Natural killer cell (primary cell): ENCODE measurements around the gene TLX1. TPM values are rescaled to one million over a fixed set of nuclear protein-coding genes. Genes with fewer than 3 reads are reported as not detected.

Experiments
- ATAC-seq, 3 donors: fragments of 150-1000 bp in 2 of 3; fragments of 200-7000 bp in 1 of 3; cut with Tn5 transposase; 1 replicate in 1 of 3; 2 replicates in 2 of 3; pipeline ENCODE4 v1.10.0; 2021; ENCODE audit warnings: mild to moderate bottlenecking in 2 of 3, moderate library complexity in 2 of 3
- DNase-seq, 2 donors: peaks; one replicate each; pipeline versions ENCODE4 v3.0.0 to v3.0.0-alpha.2; 2013 to 2021; ENCODE audit warnings: mixed read lengths in 1 of 2
- H3K27ac ChIP-seq: one replicate; pipeline ENCODE4 v1.5.1; 2013; ENCODE audit warnings: mild to moderate bottlenecking, low read length
- H3K27me3 ChIP-seq: one replicate; pipeline ENCODE4 v1.6.1; 2013; ENCODE audit warnings: low read length; ENCODE audit not compliant: control insufficient read depth, insufficient read depth
- H3K36me3 ChIP-seq: one replicate; pipeline ENCODE4 v1.6.1; 2013; ENCODE audit warnings: low read length; ENCODE audit not compliant: control insufficient read depth, insufficient read depth
- H3K4me1 ChIP-seq: one replicate; pipeline ENCODE4 v1.6.1; 2013; ENCODE audit warnings: low read length; ENCODE audit not compliant: control insufficient read depth, insufficient read depth
- H3K4me3 ChIP-seq: one replicate; pipeline ENCODE4 v1.5.1; 2013; ENCODE audit warnings: low read length
- H3K9me3 ChIP-seq: one replicate; pipeline ENCODE4 v1.6.1; 2013; ENCODE audit warnings: low read length; ENCODE audit not compliant: control insufficient read depth, insufficient read depth
- H3K27ac Mint-ChIP-seq, 2 donors: one replicate each; pipeline ENCODE4 v1.8.0; 2022; ENCODE audit warnings: mild to moderate bottlenecking in 2 of 2, mixed read lengths in 2 of 2, moderate library complexity in 1 of 2
- H3K27me3 Mint-ChIP-seq, 2 donors: one replicate each; pipeline ENCODE4 v1.8.0; 2022; ENCODE audit warnings: low read depth in 2 of 2, mixed read lengths in 2 of 2
- H3K36me3 Mint-ChIP-seq: one replicate; pipeline ENCODE4 v1.8.0; 2022; ENCODE audit warnings: mixed read lengths
- H3K4me1 Mint-ChIP-seq, 2 donors: one replicate each; pipeline ENCODE4 v1.8.0; 2022; ENCODE audit warnings: mixed read lengths in 2 of 2
- H3K4me3 Mint-ChIP-seq: one replicate; pipeline ENCODE4 v1.8.0; 2022; ENCODE audit warnings: mild to moderate bottlenecking, moderate library complexity, mixed read lengths
- H3K9me3 Mint-ChIP-seq, 2 donors: one replicate each; pipeline ENCODE4 v1.8.0; 2022; ENCODE audit warnings: mixed read lengths in 2 of 2
- WGBS: methylation state at CpG from one replicate; pipeline ENCODE4 v1.1.7; 2013; ENCODE audit warnings: missing lambda C conversion rate; ENCODE audit not compliant: insufficient coverage; 5-methylcytosine and 5-hydroxymethylcytosine counted together
- intact Hi-C: fragments of 100-400 bp; cut with micrococcal nuclease; formaldehyde crosslinking; loops from one replicate; pipeline ENCODE4 v1.14.2; 2022
- total RNA-seq, 4 donors: library from RNA; stranded (reverse); fragments of 120-200 nt in 1 of 4; gene quantifications; one replicate each; pipeline versions ENCODE4 v1.2.3 to v1.2.4, GENCODE V29; 2013 to 2022
- TF ChIP-seq, protein P1 (sequence below): fragments of 200-600 bp; IDR thresholded peaks from one replicate; pipeline ENCODE4 v1.8.0; 2022; ENCODE audit warnings: antibody characterized with exemption

Gene TLX1
- total RNA-seq, 3 donors from 2014 or later (not counting 1 experiment from before 2014, with no cell fraction given) = not detected

DNA sequence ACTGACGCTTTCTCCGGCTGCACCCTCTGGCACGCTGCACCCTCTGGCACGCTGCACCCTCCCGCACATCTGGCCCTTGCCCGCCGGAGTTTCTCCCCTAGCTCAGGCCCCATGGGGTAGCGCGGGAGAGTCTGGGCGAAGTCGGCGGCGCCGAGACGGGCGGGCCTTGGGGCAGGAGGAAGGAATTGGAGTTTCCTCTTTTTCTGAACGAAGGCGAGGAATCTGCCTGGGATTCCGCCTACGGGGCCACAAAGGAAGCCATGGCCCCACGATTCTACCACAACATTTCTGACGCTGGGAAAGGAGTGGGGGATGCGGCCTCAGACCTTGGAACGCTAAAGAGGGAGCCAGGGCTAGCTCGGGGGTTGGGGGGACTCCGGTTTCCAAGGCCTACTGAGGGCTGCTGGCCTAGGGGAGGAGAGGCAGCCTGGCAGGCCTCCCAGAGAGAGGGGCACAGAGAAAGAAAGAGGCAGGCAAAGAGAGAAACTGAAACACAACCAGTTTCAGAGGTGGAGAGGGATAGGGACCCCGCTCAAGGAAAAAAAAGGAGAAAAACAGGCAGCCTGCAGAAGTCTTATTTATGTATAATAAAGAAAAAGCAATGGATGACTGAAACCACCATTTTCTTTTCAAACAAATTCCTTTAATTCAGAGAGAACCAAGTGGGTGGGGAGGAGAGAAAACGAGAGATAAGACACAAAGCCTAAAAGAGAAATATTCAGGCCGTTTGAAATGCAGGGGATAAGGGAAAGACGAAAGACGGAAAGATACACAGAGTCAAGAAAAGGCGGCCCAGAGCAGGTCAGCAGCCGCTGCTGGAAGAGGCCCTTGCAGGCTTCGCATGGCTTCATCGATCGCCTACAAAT lies 4.3 kb downstream of the TLX1 start:
- Histone ChIP-seq H3K27ac (no peak overlapping the region), H3K4me3 (no peak overlapping the region), H3K9me3 (no peaks in the 10 kb centered on the region), H3K36me3 (no peaks in the 10 kb centered on the region), H3K27me3 (peaks cover 56% of the 10 kb centered on the region), H3K4me1 (peaks cover 21% of the 10 kb centered on the region)
- Mint-ChIP-seq H3K4me3 (no peak overlapping the region), H3K36me3 (no peaks in the 10 kb centered on the region), H3K27ac (no peak overlapping the region), H3K4me1 (peaks cover 9 to 13% of the 10 kb centered on the region in 2 donors), H3K27me3 (peaks cover 67 to 79% of the 10 kb centered on the region in 2 donors), H3K9me3 (no peaks in the 10 kb centered on the region)
- TF ChIP-seq, protein P1, sequence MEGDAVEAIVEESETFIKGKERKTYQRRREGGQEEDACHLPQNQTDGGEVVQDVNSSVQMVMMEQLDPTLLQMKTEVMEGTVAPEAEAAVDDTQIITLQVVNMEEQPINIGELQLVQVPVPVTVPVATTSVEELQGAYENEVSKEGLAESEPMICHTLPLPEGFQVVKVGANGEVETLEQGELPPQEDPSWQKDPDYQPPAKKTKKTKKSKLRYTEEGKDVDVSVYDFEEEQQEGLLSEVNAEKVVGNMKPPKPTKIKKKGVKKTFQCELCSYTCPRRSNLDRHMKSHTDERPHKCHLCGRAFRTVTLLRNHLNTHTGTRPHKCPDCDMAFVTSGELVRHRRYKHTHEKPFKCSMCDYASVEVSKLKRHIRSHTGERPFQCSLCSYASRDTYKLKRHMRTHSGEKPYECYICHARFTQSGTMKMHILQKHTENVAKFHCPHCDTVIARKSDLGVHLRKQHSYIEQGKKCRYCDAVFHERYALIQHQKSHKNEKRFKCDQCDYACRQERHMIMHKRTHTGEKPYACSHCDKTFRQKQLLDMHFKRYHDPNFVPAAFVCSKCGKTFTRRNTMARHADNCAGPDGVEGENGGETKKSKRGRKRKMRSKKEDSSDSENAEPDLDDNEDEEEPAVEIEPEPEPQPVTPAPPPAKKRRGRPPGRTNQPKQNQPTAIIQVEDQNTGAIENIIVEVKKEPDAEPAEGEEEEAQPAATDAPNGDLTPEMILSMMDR = no peak
- DNase-seq = no peak
- no peak for ATAC-seq
- intact Hi-C loops = no loop called here
- WGBS = 10% methylated on average over 36 of the region's 36 CpGs

DNA sequence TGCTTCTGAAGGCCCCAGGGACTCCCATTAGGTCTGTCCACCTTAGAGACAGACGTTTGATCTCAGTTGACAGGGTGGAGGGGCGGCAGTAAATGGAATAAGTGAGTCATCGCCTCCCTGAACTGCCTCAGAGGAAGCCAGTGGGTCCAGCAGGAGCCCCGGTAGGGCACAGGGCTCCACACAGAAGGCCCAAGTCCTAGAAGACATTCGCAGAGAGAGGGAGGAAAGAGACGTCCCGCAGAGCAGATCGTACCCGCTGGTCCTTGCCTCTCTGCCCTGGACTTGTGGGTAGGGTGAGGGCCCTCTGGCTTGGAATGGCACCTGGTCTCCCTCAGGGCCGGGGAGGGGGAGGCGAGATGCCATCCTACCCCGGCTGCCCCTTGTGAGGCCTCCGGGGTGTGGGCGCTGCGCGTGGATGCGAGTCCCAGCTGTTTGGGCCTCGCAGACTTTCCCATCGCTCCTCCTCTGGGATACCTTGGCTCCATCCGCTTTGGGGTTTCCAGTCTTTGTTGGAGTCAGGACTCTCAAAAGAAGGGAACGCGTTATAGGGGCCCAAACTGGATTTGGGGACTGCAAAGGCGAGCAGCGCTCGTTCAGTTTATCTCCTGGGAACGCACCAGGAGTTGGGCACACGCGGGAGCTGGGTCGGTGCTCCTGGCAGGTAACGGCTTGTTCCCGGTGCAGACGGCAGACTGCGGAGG lies 5.1 kb downstream of the TLX1 start:
- DNase-seq (no peak), ATAC-seq (no peak)
- Histone ChIP-seq H3K27ac (no peak overlapping the region), H3K9me3 (no peaks in the 10 kb centered on the region), H3K4me1 (peaks cover 26% of the 10 kb centered on the region), H3K27me3 (peaks cover 57% of the 10 kb centered on the region), H3K4me3 (no peak overlapping the region), H3K36me3 (no peaks in the 10 kb centered on the region)
- Mint-ChIP-seq H3K4me3 (no peak overlapping the region), H3K27me3 (peaks cover 72 to 75% of the 10 kb centered on the region in 2 donors), H3K4me1 (peaks cover 9 to 13% of the 10 kb centered on the region in 2 donors), H3K9me3 (no peaks in the 10 kb centered on the region), H3K27ac (no peak overlapping the region), H3K36me3 (no peaks in the 10 kb centered on the region)
- TF ChIP-seq, protein P1 = no peak
- WGBS = 15% methylated on average over 33 of the region's 33 CpGs
- intact Hi-C loops = no loop called here

- H3K9me3 ChIP-seq = no peaks in the 10 kb centered on the region
Measured at GRCh38 chr10:101136708-101137121, 5.6 kb downstream of the TLX1 start.

More at GRCh38 chr10:101136708-101137121, 5.6 kb downstream of the TLX1 start:
- Mint-ChIP-seq H3K9me3 (no peaks in the 10 kb centered on the region), H3K27ac (no peak overlapping the region), H3K4me1 (peaks cover 9 to 13% of the 10 kb centered on the region in 2 donors), H3K36me3 (no peaks in the 10 kb centered on the region), H3K4me3 (no peak overlapping the region), H3K27me3 (peaks cover 75 to 77% of the 10 kb centered on the region in 2 donors)
- H3K36me3 ChIP-seq = no peaks in the 10 kb centered on the region
- no peak for ATAC-seq
- DNase-seq = no peak
- TF ChIP-seq, protein P1 = no peak
- H3K4me1 ChIP-seq = peaks cover 26% of the 10 kb centered on the region
- WGBS = 22% methylated on average over 25 of the region's 26 CpGs
- H3K27ac ChIP-seq = no peak overlapping the region
- peaks cover 63% of the 10 kb centered on the region for H3K27me3 ChIP-seq
- intact Hi-C loops = no loop called here
- no peak overlapping the region for H3K4me3 ChIP-seq
